Amniotic stem cell (primary cell): ENCODE results near the gene ZNF641.
"Not testable (repeated sequence)": the region's sequence is repeated elsewhere in the genome, so short reads cannot be mapped to it uniquely, and the experiment has no call there.

ENCODE experiments used
- DNase-seq: peaks from one replicate; lab custom pipeline; 2025; lab: John Stamatoyannopoulos, UW

Gene ZNF641

DNA sequence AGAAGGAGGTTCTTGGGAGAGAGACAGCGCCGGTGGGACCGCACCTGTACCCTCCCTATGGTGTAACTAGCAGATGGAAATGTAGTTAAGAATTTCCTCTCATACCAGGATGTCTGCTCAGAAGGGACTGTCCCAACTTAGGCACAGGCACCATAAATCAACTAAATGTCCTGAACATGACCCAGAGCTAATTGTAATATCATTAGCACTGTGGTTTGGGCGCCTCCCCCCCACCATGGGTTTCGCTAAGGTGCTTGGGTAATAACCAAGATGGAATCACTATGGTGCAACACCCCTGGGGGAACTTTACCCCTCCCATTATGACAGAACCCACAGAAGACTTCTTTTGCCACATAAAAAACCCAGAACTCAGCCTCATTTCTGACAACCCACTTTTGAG, 15.9 kb downstream of the ZNF641 start:
- no peak for DNase-seq

GRCh38 chr12:48333680-48334079, 17.0 kb downstream of the ZNF641 start:
- DNase-seq, result not testable (repeated sequence)

DNA sequence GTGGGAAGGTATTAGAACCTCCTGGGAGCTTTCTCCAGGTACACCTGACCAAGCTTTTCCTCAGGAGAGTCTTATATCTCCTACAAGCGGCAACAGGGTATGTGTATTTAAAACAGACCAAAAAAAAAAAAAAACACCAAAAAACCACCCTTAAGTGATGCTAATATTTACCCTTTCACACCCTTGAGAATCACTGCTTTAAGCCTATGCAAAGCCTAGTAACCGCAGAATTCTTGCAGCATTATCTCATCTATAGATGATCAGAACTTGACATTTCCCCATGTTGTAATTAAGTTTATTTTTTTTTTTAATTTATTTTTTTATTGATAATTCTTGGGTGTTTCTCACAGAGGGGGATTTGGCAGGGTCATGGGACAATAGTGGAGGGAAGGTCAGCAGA, 19.3 kb downstream of the ZNF641 start:
- no peak for DNase-seq

DNA sequence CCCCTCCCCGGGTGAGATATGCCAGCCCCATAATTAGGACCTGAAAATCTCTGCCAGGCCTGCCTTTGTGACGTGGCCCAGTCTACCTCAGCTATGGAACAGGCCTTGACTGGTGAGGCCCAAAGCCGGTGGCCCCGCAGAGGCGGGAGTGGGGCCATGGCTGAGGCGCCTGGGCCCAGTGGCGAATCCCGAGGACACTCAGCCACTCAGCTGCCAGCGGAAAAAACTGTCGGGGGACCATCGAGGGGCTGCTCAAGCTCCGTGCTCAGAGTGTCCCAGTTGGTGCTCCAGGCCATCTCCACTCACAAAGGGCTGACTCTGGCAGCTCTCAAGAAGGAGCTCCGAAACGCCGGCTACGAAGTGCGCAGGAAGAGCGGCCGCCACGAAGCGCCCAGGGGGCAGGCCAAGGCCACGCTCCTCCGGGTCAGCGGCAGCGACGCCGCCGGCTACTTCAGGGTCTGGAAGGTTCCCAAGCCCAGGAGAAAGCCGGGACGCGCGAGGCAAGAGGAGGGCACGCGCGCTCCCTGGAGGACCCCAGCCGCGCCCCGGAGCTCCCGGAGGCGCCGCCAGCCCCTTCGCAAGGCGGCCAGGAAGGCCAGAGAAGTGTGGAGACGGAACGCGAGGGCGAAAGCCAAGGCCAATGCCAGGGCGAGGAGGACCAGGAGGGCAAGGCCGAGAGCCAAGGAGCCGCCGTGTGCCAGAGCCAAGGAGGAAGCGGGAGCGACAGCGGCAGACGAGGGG, 21.4 kb downstream of the ZNF641 start:
- no peak for DNase-seq

- DNase-seq, result no peak
Observed at GRCh38 chr12:48316491-48316890, 34.2 kb downstream of the ZNF641 start.

DNA sequence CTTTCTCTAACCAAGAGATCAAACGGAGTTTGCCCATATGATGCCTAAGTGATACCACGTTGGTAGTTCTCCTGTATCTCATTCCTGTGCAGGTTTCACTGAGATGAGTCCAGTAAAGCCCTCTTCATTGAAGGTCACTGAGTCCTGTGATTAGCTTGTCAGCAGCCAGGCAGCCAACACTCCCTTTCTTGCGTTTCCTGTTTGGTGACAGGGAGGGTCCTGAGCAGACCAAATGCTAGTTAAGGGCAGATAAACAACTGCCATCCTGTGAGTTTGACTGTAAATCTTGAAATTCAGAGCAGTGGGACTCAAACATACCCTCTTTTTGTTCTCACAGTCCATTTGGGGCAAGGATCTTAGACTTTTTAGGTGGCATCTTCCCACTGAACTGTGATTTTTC, 39.4 kb downstream of the ZNF641 start:
- DNase-seq, result no peak

- DNase-seq, result no peak
Observed at GRCh38 chr12:48307269-48307668, 43.5 kb downstream of the ZNF641 start.

DNA sequence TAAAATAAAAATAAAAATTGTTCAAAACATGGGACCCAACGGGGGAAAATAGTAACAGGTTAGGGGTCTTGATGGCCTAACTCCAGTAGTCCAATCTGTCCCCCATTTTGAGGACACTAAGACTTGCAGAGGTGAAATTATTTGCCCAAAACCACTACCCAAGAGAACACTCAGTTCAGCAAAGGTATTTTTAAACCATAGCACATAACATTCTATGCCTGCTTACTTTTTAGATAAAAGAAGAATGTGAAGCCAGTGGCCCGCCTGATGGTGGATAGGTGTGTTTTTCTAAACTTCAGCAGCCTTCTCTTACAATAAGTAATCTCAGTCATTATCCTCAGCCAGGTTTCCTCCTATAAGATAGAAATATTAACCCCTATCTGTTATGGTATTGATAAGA, 45.5 kb downstream of the ZNF641 start:
- no peak for DNase-seq

- no peak for DNase-seq
Observed at GRCh38 chr12:48302161-48302911, 48.4 kb downstream of the ZNF641 start.

- DNase-seq, result no peak
Observed at GRCh38 chr12:48300774-48301173, 49.9 kb downstream of the ZNF641 start.

DNA sequence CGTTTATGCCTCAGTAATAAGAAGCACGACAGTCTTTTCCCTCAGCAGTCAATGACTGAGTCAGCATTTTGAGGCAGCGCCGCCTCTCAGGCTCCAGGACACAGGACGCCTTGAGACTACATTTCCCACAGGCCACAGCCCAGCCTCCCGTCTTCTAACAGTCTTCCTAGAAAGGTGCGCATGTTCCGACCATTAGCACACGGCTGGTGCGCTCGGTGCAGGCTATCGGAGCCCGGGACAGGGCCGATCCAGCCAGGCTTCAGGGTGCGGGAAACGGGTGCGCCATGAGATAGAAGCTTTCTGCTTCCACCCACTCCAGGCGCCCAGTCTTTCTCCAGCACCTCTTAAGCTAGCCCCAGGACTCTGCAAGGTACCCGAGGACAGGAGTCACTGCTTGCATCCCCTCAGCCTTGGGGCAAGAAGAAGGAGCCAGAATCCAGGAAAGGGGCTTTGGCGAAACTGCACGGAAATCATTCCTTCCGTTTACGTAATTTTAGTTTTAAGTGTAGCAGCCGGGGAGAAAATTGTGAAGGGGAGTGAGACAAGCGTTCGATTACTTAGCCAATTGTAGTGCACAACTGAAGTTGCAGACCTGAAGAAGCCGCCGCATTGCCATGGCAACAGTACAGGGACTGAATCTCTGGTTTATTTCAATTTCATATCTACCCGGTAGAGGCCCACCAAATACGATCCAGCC, 54.0 kb downstream of the ZNF641 start:
- peak; percentile 22 for DNase-seq

- DNase-seq, result no peak
Observed at GRCh38 chr12:48292040-48292439, 58.7 kb downstream of the ZNF641 start.

- no peak for DNase-seq
Observed at GRCh38 chr12:48291511-48291910, 59.2 kb downstream of the ZNF641 start.

GRCh38 chr12:48288387-48289268, 62.1 kb downstream of the ZNF641 start:
- DNase-seq, result no peak
